VCaP (cell line): ENCODE results near the gene CIC.
A peak's percentile ranks its signal among the peaks of the same experiment; 100 is the strongest.
"Not testable (repeated sequence)": the region's sequence is repeated elsewhere in the genome, so short reads cannot be mapped to it uniquely, and the experiment has no call there.

ENCODE experiments used
- H3K27ac ChIP-seq: fragments of 450-650 bp; 2 replicates; pipeline ENCODE4 v1.5.1; 2017
- CTCF ChIP-seq: fragments of 450-650 bp; conservative IDR thresholded peaks from 2 replicates; pipeline ENCODE4 v1.5.1; 2017; ENCODE audit warnings: mild to moderate bottlenecking, moderate library complexity

The CIC gene

DNA sequence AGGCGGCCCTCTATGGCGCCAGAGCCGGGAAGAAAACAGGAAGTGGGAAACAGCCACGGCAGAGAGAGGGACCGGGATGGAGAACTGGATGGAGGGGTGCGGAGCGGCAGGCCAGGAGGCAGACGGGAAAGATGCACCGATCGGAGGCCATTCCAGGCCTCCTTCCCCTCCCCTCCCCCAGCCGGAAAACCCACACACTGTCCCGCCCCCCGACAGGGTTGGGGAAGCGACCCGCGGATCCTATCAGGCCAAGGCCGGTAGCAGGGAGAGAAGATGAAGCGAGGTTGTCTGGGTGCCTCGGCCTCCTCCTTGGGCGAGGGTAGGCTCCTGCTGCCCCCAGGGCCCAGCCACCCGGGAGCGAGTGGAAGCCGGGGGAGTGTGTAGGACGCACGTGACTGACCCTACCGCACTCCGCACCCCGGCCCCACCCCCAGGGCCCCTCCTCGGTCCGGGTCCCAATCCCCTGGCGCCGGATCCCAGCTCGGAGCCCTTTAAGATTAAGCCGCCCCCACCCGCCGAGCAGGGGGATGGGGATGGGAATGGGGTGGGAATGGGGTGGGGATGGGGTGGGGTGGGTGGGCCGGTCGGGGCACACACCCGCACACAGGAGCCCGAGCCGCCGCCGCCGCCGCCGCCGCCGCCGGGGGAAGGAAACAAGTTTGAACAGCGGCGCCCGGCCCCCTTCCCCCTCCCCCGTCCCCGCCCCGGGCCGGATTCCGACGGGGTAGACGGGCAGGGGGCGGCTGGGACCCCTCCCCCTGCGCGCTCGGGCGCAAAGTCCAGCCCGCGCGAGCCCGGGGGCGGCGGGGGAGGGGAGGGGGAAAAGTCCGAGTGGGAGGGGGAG lies 15.6 kb upstream of the CIC start:
- peak overlapping the region; percentile 91 for H3K27ac ChIP-seq
- no peak for TF ChIP-seq CTCF

- H3K27ac ChIP-seq, result peak overlapping the region; percentile 91
- no peak for TF ChIP-seq CTCF
These were observed 14.8 kb upstream of the CIC start for GRCh38 chr19:42254089-42254849.

DNA sequence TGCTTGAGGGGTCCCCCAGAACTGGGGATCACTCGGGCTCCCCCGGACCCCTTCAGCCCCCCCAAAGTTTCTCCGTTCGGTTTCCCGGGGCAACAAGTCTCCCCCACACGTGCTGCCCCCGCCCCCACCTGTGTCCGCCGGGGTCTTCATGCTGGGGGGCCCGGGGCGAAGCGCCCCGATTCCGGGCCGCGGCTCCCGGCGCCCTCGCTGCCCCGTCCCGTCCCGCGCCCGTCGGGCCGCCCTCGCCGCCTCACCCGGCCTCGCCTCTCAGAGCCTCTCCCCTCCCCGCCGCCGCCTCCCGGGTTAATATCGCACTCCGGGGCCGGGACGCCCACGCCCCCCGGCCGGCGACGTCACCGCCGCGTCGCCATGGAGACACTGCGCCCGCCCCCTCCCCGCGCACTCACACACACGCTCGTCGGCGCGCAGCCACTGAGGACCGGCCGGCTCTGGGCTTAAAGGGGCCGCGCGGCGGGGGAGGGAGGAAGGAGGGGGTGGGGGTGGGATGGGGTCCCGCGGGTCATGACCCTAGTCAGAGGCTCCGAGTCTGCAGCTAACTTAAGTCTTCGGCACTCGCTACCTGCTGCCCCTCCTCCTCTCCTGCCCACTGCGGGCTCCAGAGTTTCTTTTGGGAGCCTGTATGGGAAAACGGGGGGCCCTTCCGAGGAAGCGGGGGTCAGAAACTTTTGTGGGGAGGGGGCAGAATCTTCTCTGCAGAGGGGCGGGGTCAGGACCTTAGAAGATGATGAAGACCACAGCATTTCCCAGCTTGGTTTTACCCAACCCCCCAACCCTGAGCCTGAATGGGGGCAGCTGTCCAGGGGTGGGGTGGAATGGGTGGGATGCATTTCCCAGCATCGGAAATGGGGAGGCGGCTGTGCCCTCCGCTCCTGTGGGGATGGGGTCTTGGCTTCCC lies 13.9 kb upstream of the CIC start, which contains the start of gene ERF:
TSS of gene ERF (minus strand) at position 279 of the 916 bp plus-strand sequence. CDS start at position 150, 129 bp downstream.
- TF ChIP-seq CTCF, result no peak
- H3K27ac ChIP-seq, result peak within 1 kb of the TSS; percentile 91

GRCh38 chr19:42255766-42256745 lies 13.0 kb upstream of the CIC start:
- H3K27ac ChIP-seq, result peak overlapping the region; percentile 91
- no peak for TF ChIP-seq CTCF

- H3K27ac ChIP-seq, result not testable (repeated sequence)
These were observed 11.2 kb upstream of the CIC start for GRCh38 chr19:42257842-42258241.

DNA sequence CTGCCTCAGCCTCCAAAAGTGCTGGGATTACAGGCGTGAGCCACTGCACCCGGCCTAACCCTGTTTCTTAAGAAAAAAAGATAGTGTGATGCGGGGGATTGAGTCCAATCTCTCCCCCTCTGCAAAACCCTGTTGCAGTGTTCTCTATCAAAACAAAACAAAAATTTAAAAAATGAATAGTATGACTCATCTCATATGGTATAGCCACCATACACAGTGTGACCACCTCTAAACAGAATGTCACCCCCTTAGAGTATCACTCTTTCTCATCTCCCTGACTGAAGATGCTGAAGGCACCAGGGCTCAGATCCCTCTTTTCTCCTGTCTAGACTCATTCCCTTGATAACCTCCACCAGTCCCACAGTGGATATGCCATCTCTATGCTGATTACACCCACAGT lies 7.3 kb upstream of the CIC start:
- no peak overlapping the region for H3K27ac ChIP-seq
- TF ChIP-seq CTCF, result no peak

DNA sequence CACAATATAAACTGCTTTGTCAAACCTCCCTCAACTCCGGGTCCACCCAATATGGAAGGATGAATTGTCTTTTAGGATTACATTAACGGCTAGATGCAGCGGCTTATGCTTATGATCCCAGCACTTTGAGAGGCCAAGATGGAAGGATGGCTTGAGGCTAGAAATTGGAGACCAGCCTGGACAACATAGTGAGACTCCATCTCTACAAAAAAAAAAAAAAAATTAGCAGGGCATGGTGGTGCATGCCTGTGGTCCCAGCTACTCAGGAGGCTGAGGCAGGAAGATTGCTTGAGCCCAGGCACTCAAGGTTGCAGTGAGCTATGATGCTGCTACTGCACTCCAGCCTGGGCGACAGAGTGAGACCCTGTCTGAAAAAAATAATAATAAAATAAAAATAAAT lies 2.9 kb upstream of the CIC start:
- H3K27ac ChIP-seq, result not testable (repeated sequence)

- H3K27ac ChIP-seq, result peak overlapping the region; percentile 98
These were observed 2.0 kb upstream of the CIC start for GRCh38 chr19:42266928-42267603.
